HG03196 (cell line): ENCODE measurements around the gene KRT36.

ENCODE experiments used
- ATAC-seq: cut with Tn5 transposase; IDR thresholded peaks from one replicate; pipeline ENCODE4 v1.9.1; 2021; ENCODE audit not compliant: unreplicated experiment

The KRT36 gene

DNA sequence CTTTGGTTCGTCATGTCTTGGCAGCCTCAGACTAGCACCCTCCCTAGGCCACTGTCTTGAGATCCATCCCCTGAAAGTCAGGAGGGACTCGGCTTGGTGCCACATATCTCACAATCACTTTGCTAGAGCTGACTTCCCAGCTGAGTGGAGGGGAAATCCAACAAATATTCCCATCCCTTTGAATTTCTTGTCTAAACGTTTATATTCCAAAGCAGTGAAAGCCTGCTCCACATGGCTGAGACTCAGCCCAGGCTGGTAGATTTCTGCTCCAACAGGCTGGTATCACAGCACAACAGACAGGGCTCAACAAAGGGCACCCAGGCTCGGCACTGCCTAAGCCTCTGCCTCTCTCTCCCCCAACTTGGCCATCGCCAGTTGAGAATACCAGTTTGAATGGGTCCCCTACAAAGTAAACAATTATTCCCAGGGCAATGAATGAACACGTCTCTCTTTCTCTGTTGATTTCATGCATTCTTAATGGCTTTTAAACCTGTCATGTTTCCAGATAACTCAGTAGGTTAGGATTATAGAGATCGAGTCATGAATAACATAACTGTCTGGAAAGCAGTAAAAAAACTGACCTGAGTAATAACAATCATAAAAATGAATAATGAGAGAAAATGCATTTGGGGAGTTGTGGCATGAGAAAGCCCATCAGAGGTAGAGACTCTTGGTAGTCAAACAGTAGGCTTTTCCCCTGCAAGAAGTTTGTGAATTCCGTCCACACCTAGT lies 14.7 kb upstream of the KRT36 start:
- ATAC-seq = no peak

DNA sequence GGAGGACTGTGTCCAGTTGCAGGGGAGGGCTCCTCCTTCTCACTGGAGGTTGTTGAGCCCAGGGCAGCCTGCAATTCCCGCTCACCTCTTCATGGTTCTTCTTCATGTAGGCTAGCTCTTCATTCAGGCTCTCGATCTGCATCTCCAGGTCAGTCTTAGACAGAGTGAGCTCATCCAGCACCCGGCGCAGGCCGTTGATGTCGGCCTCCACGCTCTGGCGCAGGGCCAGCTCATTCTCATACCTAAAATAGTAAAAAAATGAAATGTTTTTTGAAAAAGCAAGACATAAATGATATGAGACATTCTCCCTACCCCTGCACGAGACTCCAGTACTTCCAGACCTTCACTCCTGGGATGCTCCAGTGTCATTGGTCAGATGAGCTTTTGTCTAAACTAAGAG lies 13.5 kb upstream of the KRT36 start:
- ATAC-seq = no peak

DNA sequence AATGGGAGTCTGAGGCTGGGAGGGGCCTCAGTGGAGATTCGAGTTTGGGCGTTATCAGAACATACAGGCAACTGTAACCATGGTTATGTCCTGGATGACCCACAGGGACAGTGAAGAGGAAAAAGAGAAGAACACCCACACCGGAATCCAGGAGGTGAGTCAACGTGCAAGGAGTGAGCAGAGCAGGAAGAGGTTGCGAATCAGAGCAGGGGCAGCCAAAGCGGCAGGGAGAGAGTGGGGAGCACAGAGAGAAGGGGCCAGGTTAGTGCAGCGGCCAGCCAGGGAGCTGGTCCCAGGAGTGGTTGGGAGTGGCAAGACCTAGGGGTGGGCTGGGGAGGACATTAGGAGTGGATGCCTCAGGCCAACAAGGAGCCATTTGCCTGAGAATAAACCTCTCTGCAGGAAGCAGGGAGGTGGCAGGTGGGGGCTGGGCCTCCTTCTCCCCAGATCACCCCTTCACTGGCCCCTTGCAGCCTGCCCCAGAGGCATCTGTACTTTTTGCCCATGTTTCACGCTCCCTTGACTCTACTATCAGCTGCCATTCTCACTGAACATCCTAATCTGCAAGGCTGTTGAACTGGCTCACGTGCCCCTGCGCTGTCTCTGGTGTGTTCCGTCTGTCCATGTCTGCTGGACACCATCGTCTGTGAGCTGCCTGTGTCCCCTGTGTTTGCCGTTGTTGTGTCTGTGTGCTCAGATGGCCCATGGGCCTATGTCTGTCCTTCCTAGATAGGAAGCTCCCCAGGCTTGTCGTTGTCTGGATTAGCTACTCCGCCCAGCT lies 10.6 kb upstream of the KRT36 start:
- no peak for ATAC-seq

DNA sequence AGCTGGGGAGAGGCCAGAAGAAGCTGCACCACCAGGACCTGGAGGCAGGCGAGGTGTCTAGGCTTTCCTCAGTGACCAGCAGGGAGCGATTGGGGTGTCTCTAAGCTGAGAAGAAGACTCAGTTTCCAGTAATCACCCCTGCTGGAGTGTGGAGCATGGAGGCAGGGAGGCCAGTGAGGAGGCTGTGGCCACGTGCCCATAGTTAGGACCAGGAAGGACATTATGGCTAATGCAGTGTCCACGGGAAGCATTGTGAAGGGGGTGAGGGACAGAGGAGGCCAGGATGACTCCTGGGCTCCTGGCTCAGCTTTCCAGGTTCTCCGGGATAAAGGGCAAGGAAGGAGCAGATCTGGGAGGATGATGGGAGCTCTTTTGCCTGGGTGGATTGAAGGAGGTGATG lies 10.0 kb upstream of the KRT36 start:
- ATAC-seq = no peak

DNA sequence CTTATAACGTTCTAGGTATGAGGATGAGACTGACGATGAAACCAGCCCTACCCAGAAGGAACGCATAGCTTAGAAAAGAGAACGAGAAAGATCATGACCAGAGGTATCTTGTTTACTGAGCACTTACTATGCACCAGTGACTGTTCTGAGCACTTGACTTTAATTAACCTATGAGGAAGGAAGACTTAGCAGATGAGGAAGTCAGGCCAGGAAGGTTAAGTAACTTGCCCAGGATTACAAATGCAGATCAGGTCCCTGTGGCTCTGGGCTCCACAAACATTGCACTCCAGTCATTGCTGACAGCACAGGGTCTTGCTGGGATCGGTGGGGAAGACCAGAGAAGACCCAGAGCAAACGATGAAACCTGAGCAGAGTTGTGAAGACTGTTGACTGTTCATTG lies 8.6 kb upstream of the KRT36 start:
- no peak for ATAC-seq

DNA sequence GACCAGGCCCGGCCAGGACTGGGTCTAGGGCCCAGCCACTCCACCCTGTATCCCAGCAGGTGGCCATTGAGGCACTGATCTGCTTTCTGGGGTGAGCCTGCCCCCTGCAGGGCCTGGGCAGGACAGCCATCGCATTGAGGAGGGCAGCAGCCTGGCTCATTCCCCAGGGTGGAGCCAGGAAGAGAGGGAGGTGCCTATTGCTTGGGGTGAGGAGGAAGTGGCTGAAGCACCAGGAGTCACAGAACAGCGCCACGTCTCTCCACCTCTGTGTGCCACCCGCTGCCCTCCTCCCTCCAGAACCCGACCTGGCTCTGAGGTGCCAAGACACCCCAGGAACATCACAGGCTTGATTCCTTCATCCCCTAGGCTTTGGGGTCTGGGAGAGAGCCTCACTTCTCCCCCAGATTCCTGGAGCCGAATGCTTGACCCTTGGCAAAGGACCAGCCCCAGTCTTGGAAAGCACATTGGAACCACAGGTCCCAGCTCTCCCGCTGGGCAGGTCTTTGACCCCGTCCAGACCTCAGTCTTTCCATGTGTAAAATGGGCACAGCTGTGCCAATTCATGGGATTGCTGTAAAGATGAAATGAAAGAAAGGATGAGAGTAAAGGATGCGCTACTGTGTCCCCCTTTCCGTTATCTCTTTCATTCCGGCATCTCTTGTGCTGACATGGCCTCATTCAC lies 7.2 kb upstream of the KRT36 start:
- ATAC-seq = no peak

DNA sequence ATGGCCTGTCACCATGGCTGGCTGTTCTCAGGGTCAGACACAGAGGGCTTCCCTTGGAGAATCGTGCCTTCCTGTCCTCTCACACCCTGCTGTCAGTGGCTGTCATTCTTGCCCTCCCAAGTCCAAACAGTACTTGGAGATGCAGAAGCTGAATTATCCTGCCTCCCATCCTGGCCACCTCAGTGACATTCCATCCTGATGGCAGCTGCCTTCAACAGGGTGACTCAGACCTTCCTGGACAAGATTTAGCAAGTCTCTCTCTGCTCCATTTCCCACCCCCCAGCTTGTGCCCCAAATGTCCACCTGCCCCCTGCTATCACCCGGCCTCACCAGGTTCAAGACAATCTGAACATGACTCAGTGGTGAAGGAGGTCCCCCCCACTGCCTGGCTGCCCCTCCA lies 4.8 kb upstream of the KRT36 start:
- no peak for ATAC-seq

DNA sequence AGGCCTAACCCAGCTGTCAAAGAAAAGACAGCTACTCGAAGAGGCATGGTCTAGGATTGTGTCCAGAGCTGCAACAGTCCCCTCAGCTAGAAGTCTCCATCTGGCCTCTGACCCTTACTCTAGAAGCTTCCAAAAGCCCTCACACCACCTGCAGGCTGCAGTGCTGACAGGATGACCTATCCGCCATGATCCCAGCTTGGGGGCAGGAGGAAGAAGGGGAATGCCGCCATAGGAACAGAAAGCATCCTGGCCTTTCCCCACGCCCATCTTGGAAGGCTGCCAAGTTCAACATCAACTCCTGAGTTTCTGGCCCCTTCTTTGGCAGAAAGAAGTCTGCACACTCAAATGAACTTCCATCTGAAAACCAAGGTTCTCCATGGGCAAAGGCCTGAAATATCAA lies 3.1 kb upstream of the KRT36 start:
- no peak for ATAC-seq

DNA sequence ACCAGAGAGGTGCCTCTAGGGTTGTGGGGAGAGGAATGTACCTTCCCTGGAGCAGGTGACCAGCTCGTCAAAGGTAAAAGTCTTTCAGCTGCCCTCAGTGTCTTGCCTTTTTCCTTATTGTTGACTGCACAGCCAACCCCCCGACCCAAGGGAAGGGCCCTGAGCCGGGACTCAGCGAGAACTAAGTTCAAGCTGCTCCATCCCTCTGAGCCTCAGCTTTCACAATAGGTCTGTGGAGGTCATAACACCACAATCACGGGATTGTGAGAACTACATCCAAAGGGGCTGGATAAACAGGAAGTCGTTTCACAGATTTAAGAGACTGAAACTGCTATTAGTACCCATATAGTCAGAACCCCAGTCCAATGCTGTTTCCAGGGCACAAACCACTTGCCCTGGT lies 2.6 kb upstream of the KRT36 start:
- no peak for ATAC-seq

DNA sequence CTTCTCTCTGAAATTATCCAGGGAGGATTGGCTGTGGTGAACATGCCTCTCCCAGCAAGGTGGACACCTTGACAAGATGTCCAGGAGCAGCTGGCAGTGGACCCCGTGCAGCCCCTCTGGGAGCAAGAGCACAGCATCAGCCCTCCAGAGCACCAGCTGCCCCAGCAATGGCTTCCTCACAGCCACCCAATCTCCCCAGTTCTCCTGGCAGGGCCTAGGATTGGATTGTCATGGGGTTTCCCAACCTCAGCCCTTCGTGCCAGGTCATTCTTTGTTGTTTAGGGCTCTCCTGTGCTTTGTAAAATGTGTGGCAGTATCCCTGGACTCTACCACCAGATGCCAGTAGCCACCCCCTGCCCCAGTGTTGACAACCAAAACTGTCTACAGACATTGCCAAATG lies 1.8 kb upstream of the KRT36 start:
- no peak for ATAC-seq

DNA sequence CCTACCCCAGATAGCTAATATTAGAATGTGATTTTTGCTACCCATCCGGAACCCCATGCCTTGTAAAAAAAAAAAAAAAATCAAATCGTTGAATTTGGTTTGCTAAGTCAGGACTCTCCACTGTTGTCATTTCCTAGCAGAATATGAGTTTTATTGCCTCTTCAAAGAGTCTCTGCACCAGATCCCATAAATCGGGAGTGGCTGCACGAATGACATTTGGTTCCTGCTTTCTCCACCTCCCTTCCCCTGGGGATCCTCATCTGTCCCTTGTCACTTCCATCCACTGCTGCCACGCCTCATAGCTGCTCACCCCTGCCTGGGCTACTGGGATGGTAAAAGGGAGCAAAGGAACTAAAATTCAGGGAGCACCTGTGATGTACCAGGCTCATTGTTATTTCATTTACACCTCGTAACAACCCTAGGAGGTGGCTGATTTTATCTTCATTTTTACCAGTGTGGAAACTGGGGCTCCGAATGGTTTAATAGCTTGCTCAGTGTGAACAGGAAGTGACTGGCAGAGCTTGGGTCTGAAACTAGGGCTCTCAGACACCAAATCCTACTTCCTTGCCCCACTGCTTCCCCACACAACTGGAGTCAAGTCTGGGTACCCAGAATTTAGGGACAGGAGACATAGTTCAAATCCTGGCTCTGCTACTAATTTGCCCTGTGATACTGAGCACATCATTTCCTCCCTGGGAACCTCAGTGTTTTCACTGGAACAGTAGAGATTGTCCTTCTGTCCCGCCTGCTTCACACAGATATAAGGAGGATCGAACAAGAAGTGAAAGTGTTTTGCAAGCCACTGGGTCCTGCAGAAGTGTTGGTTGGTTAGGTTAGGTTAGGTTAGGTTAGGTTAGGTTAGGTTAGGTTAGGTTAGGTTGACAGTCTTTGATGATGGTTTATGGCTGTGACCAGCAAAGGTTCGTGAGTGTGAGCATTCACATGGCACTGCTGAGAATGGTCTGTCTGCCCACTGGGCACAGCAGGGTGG lies 585 bp upstream of the KRT36 start:
- no peak for ATAC-seq

DNA sequence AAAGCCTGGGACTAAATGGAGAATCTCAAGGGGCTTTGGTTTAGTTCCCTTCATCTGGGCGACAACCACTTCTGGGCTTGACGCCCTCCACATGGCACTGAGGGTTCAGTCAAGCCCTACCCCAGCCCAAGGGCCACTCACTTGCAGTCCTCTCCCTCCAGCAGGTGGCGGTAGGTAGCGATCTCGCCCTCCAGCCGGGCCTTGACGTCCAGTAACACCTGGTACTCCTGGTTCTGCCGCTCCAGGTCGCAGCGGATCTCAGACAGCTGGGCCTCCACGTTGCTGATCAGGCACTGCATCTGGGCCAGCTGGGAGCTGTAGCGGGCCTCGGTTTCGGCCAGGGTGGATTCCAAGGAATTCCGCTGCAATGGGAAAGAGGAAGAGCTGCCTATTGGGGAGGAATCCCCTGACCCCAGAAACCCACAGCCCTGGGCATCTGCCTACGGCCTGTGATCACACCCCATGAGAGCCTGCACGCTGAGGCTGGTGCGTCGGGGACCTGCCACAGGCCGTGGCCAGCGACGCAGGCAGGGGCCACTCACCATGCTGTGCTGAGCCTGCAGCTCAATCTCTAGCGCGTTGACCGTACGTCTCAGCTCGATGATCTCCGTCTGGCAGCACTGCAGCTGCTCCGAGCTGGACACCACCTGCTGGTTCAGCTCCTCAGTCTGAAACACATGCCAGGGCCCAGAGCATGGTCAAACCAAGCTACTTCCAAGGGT lies 2.7 kb downstream of the KRT36 start:
- ATAC-seq = no peak

DNA sequence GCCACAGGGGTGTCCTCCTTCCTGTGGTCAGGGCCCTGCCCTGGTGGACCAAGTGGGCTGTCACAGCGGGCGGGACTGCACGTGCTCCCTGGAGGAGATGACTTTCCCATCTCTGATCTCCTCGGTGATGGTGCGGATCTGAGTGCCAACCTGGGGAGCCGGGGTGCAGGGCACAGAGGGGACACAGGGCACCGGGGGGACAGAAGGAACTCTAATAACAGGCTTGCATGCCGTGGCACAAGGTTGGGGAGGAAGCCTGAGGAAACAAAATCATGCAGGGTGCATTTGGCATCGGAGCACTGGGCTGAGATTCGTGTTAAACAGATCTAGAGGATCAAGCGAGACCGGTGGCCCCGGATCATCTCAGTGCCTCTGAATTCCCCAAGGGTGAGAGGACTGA lies 3.4 kb downstream of the KRT36 start:
- no peak for ATAC-seq

DNA sequence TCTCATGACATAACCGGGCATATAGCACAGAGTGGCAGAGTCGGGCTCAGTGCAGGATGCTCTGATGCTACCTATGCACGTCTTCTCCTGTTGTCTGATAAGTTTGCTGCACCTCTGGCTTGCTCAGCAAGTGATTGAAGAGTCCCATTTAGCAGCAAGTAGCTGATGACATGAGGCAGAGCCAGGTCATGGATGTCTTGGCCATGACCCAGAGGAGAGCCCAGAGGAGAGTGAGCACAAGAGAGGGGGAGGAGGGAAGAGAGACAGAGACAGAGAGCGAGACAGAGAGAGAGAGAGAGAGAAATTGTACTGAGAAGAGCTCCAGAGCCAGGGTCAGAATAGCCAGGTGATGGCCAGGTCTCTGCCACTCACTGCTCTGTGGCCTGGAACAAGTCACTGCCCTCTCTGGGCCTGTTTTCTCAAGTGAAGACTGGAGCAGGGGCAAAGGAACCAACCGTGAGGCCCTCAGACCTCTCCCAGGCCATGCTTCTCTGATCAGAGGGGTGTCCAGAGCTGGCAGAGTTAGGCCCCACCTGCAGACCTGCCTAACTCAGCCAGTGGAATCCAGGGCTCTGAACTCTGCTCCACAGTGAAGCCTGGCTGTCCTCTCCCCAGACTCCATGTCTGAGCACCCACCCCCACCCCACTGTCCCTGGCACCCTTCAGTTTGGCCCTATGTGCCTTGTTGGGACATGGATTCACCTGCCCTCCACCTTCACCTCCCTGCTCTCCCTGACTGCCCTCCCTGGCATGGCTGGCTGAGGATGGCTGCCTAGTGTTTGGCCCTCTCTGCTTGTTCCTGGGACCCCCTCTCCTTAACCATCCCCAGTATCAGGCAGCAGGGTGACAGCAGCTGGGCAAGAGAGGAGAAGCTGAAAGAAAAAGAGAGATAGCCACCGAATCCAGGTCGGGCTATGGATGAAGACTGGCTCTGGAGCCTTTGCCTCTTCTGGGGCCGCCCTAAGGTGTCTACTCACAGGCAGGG lies 4.5 kb downstream of the KRT36 start:
- ATAC-seq = no peak

DNA sequence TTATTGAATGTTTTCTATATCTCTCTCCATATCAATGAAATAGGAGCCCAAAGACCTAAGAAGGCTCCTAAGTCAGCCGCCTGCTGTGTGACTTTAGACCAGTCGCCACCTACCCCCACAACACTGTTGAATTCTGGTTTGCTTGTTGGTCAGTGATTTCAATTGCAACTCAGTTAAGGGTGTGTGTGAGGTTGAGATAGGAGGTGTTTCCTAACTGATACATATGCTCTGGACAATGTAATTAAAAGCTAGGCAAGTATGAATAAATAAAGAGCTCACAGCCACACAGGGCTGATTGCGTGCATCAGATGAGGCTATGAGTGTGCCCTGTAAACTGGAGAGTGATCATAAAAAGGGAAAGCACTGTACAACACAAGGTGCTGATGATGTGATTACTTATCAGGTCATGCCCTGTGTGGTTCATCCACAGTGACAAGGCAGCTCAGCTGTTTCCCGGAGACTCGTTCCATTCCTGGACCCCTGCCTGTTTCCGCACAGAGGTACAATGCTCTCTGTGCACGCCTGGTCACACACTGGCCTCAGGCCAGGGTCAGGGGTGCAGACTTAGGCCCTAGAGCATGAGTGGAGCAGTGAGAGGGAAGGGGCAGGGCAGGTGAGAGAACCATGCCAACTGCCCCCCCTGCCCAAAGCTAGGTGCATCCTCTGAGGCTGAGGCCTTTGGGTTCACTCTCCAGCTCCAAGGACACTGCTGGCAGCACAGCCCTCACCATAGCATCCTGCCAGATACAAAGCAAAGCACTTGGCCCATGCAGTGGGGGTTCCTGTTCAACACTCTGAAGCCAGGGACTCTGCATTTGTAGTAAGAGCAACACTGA lies 5.5 kb downstream of the KRT36 start:
- ATAC-seq = no peak

DNA sequence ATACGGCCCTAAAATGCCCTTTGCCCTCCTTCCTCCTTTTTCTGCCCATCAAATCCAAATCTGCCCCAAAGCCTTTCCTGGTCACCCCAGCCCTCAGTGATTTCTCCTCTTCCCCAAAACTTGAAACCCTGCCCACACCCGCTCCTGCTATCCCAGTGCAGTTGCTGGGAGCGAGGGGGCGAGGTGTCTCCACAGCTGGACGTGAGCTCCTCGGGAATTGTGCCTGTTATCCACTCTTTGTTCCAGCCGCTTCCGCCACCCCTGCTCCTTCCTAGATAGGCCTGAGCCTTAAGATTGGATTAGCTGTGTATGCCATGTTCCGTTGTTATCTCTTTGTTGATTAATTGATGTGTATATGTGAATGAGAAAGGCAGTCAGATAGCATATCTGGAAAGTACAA lies 6.2 kb downstream of the KRT36 start:
- ATAC-seq = no peak

DNA sequence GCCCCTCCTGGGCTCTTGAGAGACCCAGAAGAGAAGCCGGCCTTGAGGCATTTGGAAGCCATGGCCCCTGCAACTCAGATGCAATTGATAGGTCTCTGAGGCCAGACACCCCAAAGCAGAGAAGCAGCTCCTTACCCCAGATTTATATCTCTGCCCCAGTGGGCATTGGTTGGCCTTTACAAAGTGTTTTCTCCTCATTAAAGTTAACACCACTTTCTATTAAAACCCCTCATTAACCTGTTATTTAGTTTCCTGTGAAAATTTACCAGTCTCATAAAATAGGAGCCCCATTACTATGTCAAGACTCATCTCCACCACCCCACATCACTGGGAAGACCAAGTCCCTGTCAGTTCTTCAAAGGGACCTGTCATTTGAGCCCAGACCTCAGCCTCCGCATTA lies 8.7 kb downstream of the KRT36 start, which contains the start of gene KRT35:
Gene KRT35, minus strand, starts transcription at position 116 of the 400 bp plus-strand sequence. Its CDS starts 54 bp downstream, at position 62.
- no peak for ATAC-seq

DNA sequence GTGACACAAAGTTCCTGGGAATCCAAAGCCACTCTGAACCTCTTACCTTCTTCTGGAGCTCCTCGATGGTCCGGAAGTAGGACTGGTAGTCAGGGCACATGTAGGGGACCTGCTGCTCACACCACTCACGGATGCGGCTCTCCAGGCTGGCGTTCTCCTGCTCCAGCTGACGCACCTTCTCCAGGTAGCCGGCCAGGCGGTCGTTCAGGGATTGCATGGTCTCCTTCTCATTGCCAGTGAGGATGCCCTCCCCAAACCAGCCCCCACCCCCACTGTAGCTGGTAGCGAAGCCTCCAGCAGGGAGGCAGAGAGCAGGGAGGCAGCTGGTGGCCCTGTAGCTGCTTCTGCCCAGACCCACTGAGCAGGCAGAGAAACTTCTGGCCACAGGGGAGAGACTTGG lies 9.1 kb downstream of the KRT36 start:
- no peak for ATAC-seq
